ENCODE measurements around the gene CHRNB1. TPM values are rescaled to one million over a fixed set of nuclear protein-coding genes. Genes with fewer than 3 reads are reported as not detected.

The CHRNB1 gene
- total and polyA plus RNA-seq, 2 of the 8 experiments (the other 6 are each of a cell fraction or from before 2014, with no cell fraction given): 14.1 to 28.2 TPM

- TF ChIP-seq JUND (IDR thresholded peaks at IDR 0.05; ENCODE audit: low read length) (peak; percentile 88; the same call in 1 of the 2 replicates), SP4 (IDR thresholded peaks at IDR 0.05; ENCODE audit: low read length) (no peak), PHF8 (conservative IDR thresholded peaks at IDR 0.05; ENCODE audit: low read depth, low read length) (no peak; the same call in 1 of the 2 replicates), SIRT6 (IDR thresholded peaks at IDR 0.05; ENCODE audit: low read length) (no peak), CTCF (IDR thresholded peaks at IDR 0.05; ENCODE audit: control extremely low read depth in 1 of 3, insufficient read depth in 1 of 3, low read depth in 1 of 3, low read length in 3 of 3) (peak; percentile 63 to 99 (median 79)), KDM5A (IDR thresholded peaks at IDR 0.05; ENCODE audit: low read length) (no peak), CBX8 (IDR thresholded peaks at IDR 0.05; ENCODE audit: borderline replicate concordance, low read depth, low read length) (no peak), CEBPB (IDR thresholded peaks at IDR 0.05; ENCODE audit: low read depth, low read length) (0 out of 2 replicates have a peak, but pooled peaks have one; percentile 13), RAD21 (IDR thresholded peaks at IDR 0.05 in 1 of 2, conservative IDR thresholded peaks at IDR 0.05 in 1 of 2; ENCODE audit: low read depth in 2 of 2, low read length in 2 of 2) (peak; percentile 50 to 80; a peak in 3 of 4 replicates), CTBP2 (IDR thresholded peaks at IDR 0.05; ENCODE audit: borderline replicate concordance, insufficient read depth, insufficient read length, low read length) (peak; percentile 83), EP300 (IDR thresholded peaks at IDR 0.05; ENCODE audit: borderline replicate concordance in 1 of 2, low read depth in 2 of 2, low read length in 2 of 2) (peak; percentile 15 to 71; a peak in 2 of 3 replicates), SAP30 (IDR thresholded peaks at IDR 0.05; ENCODE audit: insufficient read depth, insufficient replicate concordance, low read length) (peak; percentile 13), CREB1 (IDR thresholded peaks at IDR 0.05) (peak; percentile 99), ATF2 (IDR thresholded peaks at IDR 0.05; ENCODE audit: low read length) (peak; percentile 93), USF2 (IDR thresholded peaks at IDR 0.05; ENCODE audit: low read length) (no peak), YY1 (IDR thresholded peaks at IDR 0.05; ENCODE audit: low read depth, low read length) (peak; percentile 79), GTF2F1 (IDR thresholded peaks at IDR 0.05; ENCODE audit: borderline replicate concordance, low read depth, low read length) (no peak)
Observed at GRCh38 chr17:7436556-7437368, 8.1 kb upstream of the CHRNB1 start (continued).
